IPS-18a (cell line): ENCODE results near the gene SUB1.
"Not testable (repeated sequence)": the region's sequence is repeated elsewhere in the genome, so short reads cannot be mapped to it uniquely, and the experiment has no call there.

Experiments
- H3K27ac ChIP-seq: one replicate; pipeline ENCODE4 v1.5.1; 2013; ENCODE audit warnings: low read length
- H3K27me3 ChIP-seq: one replicate; pipeline ENCODE4 v1.6.1; 2013; ENCODE audit warnings: mild to moderate bottlenecking, low read length; ENCODE audit not compliant: control insufficient read depth, insufficient read depth
- H3K36me3 ChIP-seq: one replicate; pipeline ENCODE4 v1.6.1; 2013; ENCODE audit warnings: low read depth, low read length; ENCODE audit not compliant: control insufficient read depth
- H3K4me1 ChIP-seq: one replicate; pipeline ENCODE4 v1.6.1; 2013; ENCODE audit warnings: low read depth, low read length; ENCODE audit not compliant: control insufficient read depth
- H3K4me3 ChIP-seq: one replicate; pipeline ENCODE4 v1.5.1; 2013; ENCODE audit warnings: low read length
- H3K9ac ChIP-seq: one replicate; pipeline ENCODE4 v1.6.1; 2013; ENCODE audit warnings: mild to moderate bottlenecking, low read length, moderate library complexity
- H3K9me3 ChIP-seq: one replicate; pipeline ENCODE4 v1.6.1; 2013; ENCODE audit warnings: low read depth, low read length; ENCODE audit not compliant: control insufficient read depth

SUB1 gene

GRCh38 chr5:32628049-32628844 is 42.9 kb downstream of the SUB1 start:
- H3K27me3 ChIP-seq: no peaks in the 10 kb centered on the region
- H3K9ac ChIP-seq: no peak overlapping the region
- no peaks in the 10 kb centered on the region for H3K9me3 ChIP-seq
- no peak overlapping the region for H3K27ac ChIP-seq
- H3K36me3 ChIP-seq: no peaks in the 10 kb centered on the region
- H3K4me3 ChIP-seq: no peak overlapping the region
- H3K4me1 ChIP-seq: no peaks in the 10 kb centered on the region

GRCh38 chr5:32630867-32631491 is 45.6 kb downstream of the SUB1 start:
- Histone ChIP-seq H3K27ac (no peak overlapping the region), H3K27me3 (no peaks in the 10 kb centered on the region), H3K4me3 (no peak overlapping the region), H3K9me3 (no peaks in the 10 kb centered on the region), H3K36me3 (no peaks in the 10 kb centered on the region), H3K9ac (no peak overlapping the region), H3K4me1 (no peaks in the 10 kb centered on the region)

DNA sequence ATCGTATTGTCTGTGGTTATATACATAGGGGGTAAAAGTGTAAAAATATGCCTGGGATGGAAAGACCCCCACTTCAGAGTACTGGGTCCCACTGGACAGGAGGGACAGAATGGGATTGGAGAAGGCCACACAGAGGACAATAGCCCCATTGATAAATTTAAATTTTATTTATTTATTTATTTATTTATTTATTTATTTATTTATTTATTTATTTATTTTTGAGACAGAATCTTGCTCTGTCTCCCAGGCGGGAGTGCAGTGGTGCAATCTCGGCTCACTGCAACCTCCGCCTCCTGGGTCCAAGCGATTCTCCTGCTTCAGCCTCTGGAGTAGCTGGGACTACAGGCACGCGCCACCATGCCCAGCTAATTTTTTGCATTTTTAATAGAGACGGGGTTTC is 47.7 kb downstream of the SUB1 start:
- H3K4me3 ChIP-seq, H3K27ac ChIP-seq, H3K9me3 ChIP-seq, H3K36me3 ChIP-seq, H3K27me3 ChIP-seq, H3K4me1 ChIP-seq, H3K9ac ChIP-seq: not testable (repeated sequence)

DNA sequence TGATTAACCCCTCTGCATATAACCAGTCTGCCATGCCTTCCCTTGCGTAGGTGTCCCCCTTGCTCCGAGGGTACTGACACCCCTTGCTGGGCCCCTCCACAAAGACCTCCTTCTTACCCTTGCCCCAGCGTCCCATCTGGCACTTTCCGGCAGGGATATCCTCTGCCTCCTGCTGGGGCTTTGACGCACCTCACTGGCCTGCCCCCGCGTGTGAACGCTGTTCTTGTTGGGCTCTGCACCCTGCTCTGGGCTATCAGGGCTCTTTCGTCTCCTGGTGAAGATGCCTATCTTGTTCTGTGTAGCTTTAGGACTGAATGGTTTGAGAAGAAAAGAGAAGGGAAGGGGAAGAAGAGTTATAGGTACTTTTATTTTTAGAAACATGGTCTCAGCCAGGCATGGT is 53.0 kb downstream of the SUB1 start:
- no peak overlapping the region for H3K9ac ChIP-seq

GRCh38 chr5:32639943-32640342 is 54.6 kb downstream of the SUB1 start:
- Histone ChIP-seq H3K9ac (no peak overlapping the region), H3K4me1 (no peaks in the 10 kb centered on the region), H3K27ac (no peak overlapping the region), H3K27me3 (no peaks in the 10 kb centered on the region), H3K9me3 (no peaks in the 10 kb centered on the region), H3K4me3 (no peak overlapping the region), H3K36me3 (no peaks in the 10 kb centered on the region)

More for the DNA sequence above, 53.0 kb downstream of the SUB1 start:
- Histone ChIP-seq H3K27ac (no peak overlapping the region), H3K36me3 (no peaks in the 10 kb centered on the region), H3K9me3 (no peaks in the 10 kb centered on the region), H3K4me1 (no peaks in the 10 kb centered on the region), H3K27me3 (no peaks in the 10 kb centered on the region), H3K4me3 (no peak overlapping the region)

DNA sequence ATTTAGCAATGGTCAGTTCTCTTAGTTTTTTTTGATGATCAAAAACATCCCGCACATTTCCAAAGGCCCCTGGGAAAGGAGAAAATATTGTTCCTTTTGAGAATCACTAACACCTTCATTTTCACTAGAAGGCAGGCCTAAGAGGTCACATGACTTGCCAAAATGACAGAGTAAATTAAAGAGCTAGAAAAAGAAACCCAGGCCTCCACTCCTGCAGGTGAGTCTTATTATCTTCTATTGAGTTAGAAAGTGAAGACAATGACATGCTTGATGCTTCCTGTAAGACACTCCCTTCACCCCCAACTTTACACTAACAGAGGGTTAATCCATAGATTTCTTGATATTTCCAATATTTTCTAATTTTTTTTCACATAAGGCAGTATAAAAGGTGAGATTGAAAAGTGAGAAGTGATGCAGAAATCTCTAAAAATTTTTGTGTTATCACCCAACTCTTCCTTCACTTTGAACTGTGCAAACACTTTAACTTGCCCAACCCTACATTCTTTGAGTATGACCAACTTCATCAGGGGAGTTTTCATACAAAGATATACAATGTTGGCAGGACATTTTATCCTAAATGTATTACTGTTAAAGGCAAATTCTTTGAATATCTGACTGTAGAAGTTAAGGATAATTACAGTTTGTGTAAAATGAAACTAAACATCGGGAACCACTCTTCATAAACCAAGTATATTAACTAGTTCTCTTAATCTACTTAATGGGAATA is 57.1 kb downstream of the SUB1 start:
- Histone ChIP-seq H3K4me1 (no peaks in the 10 kb centered on the region), H3K27me3 (no peaks in the 10 kb centered on the region), H3K9me3 (no peaks in the 10 kb centered on the region), H3K9ac (no peak overlapping the region), H3K36me3 (no peaks in the 10 kb centered on the region), H3K4me3 (no peak overlapping the region), H3K27ac (no peak overlapping the region)

GRCh38 chr5:32645246-32645645 is 59.9 kb downstream of the SUB1 start:
- no peaks in the 10 kb centered on the region for H3K4me1 ChIP-seq
- H3K27me3 ChIP-seq: no peaks in the 10 kb centered on the region
- H3K9me3 ChIP-seq: no peaks in the 10 kb centered on the region
- H3K9ac ChIP-seq: no peak overlapping the region
- H3K27ac ChIP-seq: no peak overlapping the region
- H3K36me3 ChIP-seq: no peaks in the 10 kb centered on the region
- H3K4me3 ChIP-seq: no peak overlapping the region

DNA sequence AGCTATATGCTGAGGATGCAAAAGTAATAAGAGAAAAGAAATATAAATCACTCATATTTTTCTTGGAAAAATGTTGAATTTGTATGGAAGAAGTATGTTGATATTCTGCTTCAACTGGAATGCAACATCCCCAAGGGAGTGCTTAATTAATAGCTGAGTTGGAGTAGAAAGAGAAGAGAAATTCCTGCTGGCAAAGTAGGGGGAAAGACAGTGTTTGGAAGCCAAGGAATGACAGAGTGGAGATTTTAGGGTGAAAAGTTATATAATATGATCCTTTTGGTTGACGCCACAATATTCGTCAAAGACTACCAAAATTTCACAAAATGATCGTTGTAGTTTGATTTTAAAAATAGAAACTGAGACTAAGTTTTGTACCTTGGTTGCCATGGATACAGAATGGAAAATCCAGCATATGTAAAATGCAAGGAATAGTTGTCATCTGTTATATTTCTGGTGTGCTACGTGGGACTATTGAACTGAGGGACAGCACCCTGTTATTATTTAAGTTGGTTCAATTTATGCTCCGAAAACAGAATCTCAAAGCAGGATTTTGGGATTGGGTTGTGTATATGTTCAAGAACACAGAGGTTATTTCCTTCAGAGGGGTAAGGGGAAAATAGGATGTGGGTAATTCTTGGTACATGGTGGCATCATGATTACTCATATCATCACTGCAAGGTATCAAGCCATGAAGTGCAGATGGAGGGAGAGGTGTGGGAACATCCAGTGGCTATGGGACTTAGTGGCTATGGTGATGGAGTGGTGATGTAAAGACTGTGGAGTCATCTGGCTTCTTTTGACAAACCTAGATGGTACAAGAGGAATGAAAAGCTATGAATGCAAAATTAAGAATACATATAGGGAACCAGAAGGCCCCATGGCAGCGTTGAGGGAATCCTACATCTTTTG is 61.0 kb downstream of the SUB1 start:
- H3K4me3 ChIP-seq: no peak overlapping the region
- no peaks in the 10 kb centered on the region for H3K27me3 ChIP-seq
- no peaks in the 10 kb centered on the region for H3K36me3 ChIP-seq
- no peaks in the 10 kb centered on the region for H3K4me1 ChIP-seq
- no peak overlapping the region for H3K27ac ChIP-seq
- H3K9me3 ChIP-seq: no peaks in the 10 kb centered on the region
- H3K9ac ChIP-seq: no peak overlapping the region

- Histone ChIP-seq H3K9ac (no peak overlapping the region), H3K9me3 (no peaks in the 10 kb centered on the region), H3K4me3 (no peak overlapping the region), H3K27ac (no peak overlapping the region), H3K4me1 (no peaks in the 10 kb centered on the region), H3K27me3 (no peaks in the 10 kb centered on the region), H3K36me3 (no peaks in the 10 kb centered on the region)
Measured at GRCh38 chr5:32651088-32651487, 65.7 kb downstream of the SUB1 start.

GRCh38 chr5:32651638-32652037 is 66.3 kb downstream of the SUB1 start:
- Histone ChIP-seq H3K9ac (no peak overlapping the region), H3K27ac (no peak overlapping the region), H3K4me3 (no peak overlapping the region), H3K9me3 (peaks cover 5% of the 10 kb centered on the region), H3K4me1 (no peaks in the 10 kb centered on the region), H3K36me3 (no peaks in the 10 kb centered on the region), H3K27me3 (no peaks in the 10 kb centered on the region)
